IMR-90 (cell line): ENCODE data around the gene CTCFL. TPM values are rescaled to one million over a fixed set of nuclear protein-coding genes. Genes with fewer than 3 reads are reported as not detected.

Experiments used
- ATAC-seq: fragments of 200-7000 bp; cut with Tn5 transposase; 2 replicates; pipeline ENCODE4 v1.9.1; 2020; ENCODE audit warnings: low read depth, mild to moderate bottlenecking, moderate library complexity
- BruUV-seq: library from RNA; stranded (reverse); fragments of 400-500 nt; replicated peaks from 2 replicates; lab custom pipeline; 2021; lab: Mats Ljungman, UMichigan
- CTCF ChIA-PET: fragments of 300-600 bp; formaldehyde crosslinking; extraction: SDS; loops from one replicate; lab custom pipeline; 2021; ENCODE audit warnings: antibody characterized with exemption; lab: Yijun Ruan, JAX
- POLR2A ChIA-PET: fragments of 300-600 bp; sonication (Branson Sonifier 250); formaldehyde crosslinking; loops from one replicate; lab custom pipeline; 2022; ENCODE audit warnings: antibody characterized with exemption; ENCODE audit not compliant: unreplicated experiment; lab: Charles Lee
- DNase-seq: peaks from one replicate; pipeline ENCODE4 v3.0.0; 2013
- H2AFZ ChIP-seq: replicated peaks from 2 replicates; pipeline ENCODE3; 2013; ENCODE audit warnings: low read length, mild to moderate bottlenecking; ENCODE audit not compliant: poor library complexity
- H2AK5ac ChIP-seq: 2 replicates; pipeline ENCODE4 v1.6.1; 2013; ENCODE audit warnings: low read depth, low read length, inconsistent platforms
- H2AK9ac ChIP-seq: replicated peaks from 2 replicates; pipeline ENCODE3; 2013; ENCODE audit warnings: mild to moderate bottlenecking, low read depth, low read length, moderate library complexity; ENCODE audit not compliant: poor library complexity
- H2BK120ac ChIP-seq: 2 replicates; pipeline ENCODE4 v1.6.1; 2013; ENCODE audit warnings: low read depth, low read length, inconsistent platforms
- H2BK15ac ChIP-seq: 3 replicates; pipeline ENCODE4 v1.6.1; 2013; ENCODE audit warnings: low read depth, low read length, inconsistent platforms
- H2BK20ac ChIP-seq: 2 replicates; pipeline ENCODE4 v1.6.1; 2013; ENCODE audit warnings: low read depth, mild to moderate bottlenecking, inconsistent platforms, low read length, moderate library complexity
- H2BK5ac ChIP-seq: 2 replicates; pipeline ENCODE4 v1.6.1; 2013; ENCODE audit warnings: mild to moderate bottlenecking, low read depth, low read length, inconsistent platforms; ENCODE audit not compliant: poor library complexity, severe bottlenecking
- H3K14ac ChIP-seq: replicated peaks from 2 replicates; pipeline ENCODE4 v1.6.1; 2013; ENCODE audit warnings: low read depth, low read length, inconsistent platforms
- H3K18ac ChIP-seq: 2 replicates; pipeline ENCODE4 v1.6.1; 2013; ENCODE audit warnings: low read depth, low read length, control low read depth
- H3K23ac ChIP-seq: 2 replicates; pipeline ENCODE4 v1.6.1; 2013; ENCODE audit warnings: low read depth, low read length, inconsistent platforms
- H3K27ac ChIP-seq: 2 replicates; pipeline ENCODE4 v1.5.1; 2013; ENCODE audit warnings: mild to moderate bottlenecking, control low read depth, low read length; ENCODE audit not compliant: insufficient read depth
- H3K27me3 ChIP-seq: 2 replicates; pipeline ENCODE4 v1.6.1; 2013; ENCODE audit warnings: low read length; ENCODE audit not compliant: control insufficient read depth, insufficient read depth
- H3K36me3 ChIP-seq: 2 replicates; pipeline ENCODE4 v1.6.1; 2013; ENCODE audit warnings: low read length, mixed read lengths; ENCODE audit not compliant: control insufficient read depth, insufficient read depth
- H3K4ac ChIP-seq: 2 replicates; pipeline ENCODE4 v1.6.1; 2013; ENCODE audit warnings: low read depth, low read length, inconsistent platforms
- H3K4me1 ChIP-seq: 2 replicates; pipeline ENCODE4 v1.6.1; 2013; ENCODE audit warnings: low read length, mixed read lengths; ENCODE audit not compliant: control insufficient read depth, insufficient read depth
- H3K4me2 ChIP-seq: 2 replicates; pipeline ENCODE4 v1.6.1; 2013; ENCODE audit warnings: low read depth, mild to moderate bottlenecking, control low read depth, low read length, moderate library complexity
- H3K4me3 ChIP-seq: 2 replicates; pipeline ENCODE4 v1.5.1; 2013; ENCODE audit warnings: low read depth, mild to moderate bottlenecking, control low read depth, low read length, moderate library complexity; ENCODE audit not compliant: insufficient read depth
- H3K56ac ChIP-seq: 2 replicates; pipeline ENCODE4 v1.6.1; 2013; ENCODE audit warnings: low read length, inconsistent platforms; ENCODE audit not compliant: insufficient read depth; ENCODE audit errors: extremely low read depth
- H3K79me1 ChIP-seq, 2 experiments: 2 replicates each; pipeline ENCODE4 v1.6.1; 2013; ENCODE audit warnings: low read length in 2 of 2, inconsistent platforms in 1 of 2, low read depth in 1 of 2
- H3K9ac ChIP-seq: 2 replicates; pipeline ENCODE4 v1.6.1; 2013; ENCODE audit warnings: low read depth, low read length, control low read depth
- H3K9me1 ChIP-seq: 2 replicates; pipeline ENCODE4 v1.6.1; 2013; ENCODE audit warnings: low read length, inconsistent platforms; ENCODE audit not compliant: insufficient read depth
- H3K9me3 ChIP-seq: 2 replicates; pipeline ENCODE4 v1.6.1; 2013; ENCODE audit warnings: low read length; ENCODE audit not compliant: control insufficient read depth, insufficient read depth
- H4K20me1 ChIP-seq: 2 replicates; pipeline ENCODE4 v1.6.1; 2013; ENCODE audit warnings: low read length, inconsistent platforms; ENCODE audit not compliant: insufficient read depth
- H4K5ac ChIP-seq: 2 replicates; pipeline ENCODE4 v1.6.1; 2013; ENCODE audit warnings: mild to moderate bottlenecking, low read depth, low read length, control low read depth
- H4K8ac ChIP-seq, 2 experiments: 2 replicates each; pipeline ENCODE4 v1.6.1; 2013; ENCODE audit warnings: low read depth in 2 of 2, low read length in 2 of 2, control low read depth in 1 of 2, inconsistent platforms in 1 of 2
- H4K91ac ChIP-seq: 2 replicates; pipeline ENCODE4 v1.6.1; 2013; ENCODE audit warnings: low read depth, low read length, inconsistent platforms; ENCODE audit not compliant: insufficient read depth
- FOS ChIP-seq: fragments of 150-350 bp; IDR thresholded peaks from 2 replicates; pipeline ENCODE4 v1.6.1; 2016; ENCODE audit warnings: low read depth, low read length
- RAD21 ChIP-seq: IDR thresholded peaks from 2 replicates; pipeline ENCODE4 v1.6.1; 2012; ENCODE audit warnings: low read length, improper control_type of control experiment
- WGBS, 2 experiments: methylation state at CpG; one replicate each; pipeline versions ENCODE4 v1.1.5 to v1.1.7; 2013; ENCODE audit warnings: missing lambda C conversion rate in 2 of 2; ENCODE audit not compliant: insufficient read length in 1 of 2; ENCODE audit errors: extremely low coverage in 2 of 2; 5-methylcytosine and 5-hydroxymethylcytosine counted together
- dilution Hi-C: fragments of 300-500 bp; cut with HindIII; formaldehyde crosslinking; loops from one replicate; pipeline ENCODE4 v1.14.3; 2018; ENCODE audit warnings: low sequenced_read_pairs; ENCODE audit not compliant: unreplicated experiment
- in situ Hi-C: fragments of 300-500 bp; cut with MboI; formaldehyde crosslinking; loops from 3 replicates; pipeline ENCODE4 v1.14.3; 2019; ENCODE audit warnings: low sequenced_read_pairs, inconsistent platforms, mixed read lengths
- intact Hi-C: fragments of 100-400 bp; cut with micrococcal nuclease; formaldehyde crosslinking; loops from 2 replicates; pipeline ENCODE4 v1.10.0; 2022
- polyA plus RNA-seq, 3 experiments: library from polyadenylated mRNA; depleted of rRNA; stranded (reverse); fragments of >200 nt; gene quantifications; 2 replicates each; pipeline ENCODE4 v1.2.3, GENCODE V29; 2012; ENCODE audit warnings: low replicate concordance in 1 of 3
- total RNA-seq: library from RNA; depleted of rRNA; stranded (reverse); fragments of >200 nt; gene quantifications from 2 replicates; pipeline ENCODE4 v1.2.3, GENCODE V29; 2012

Gene CTCFL
- total and polyA plus RNA-seq, 2 of the 4 experiments (the other 2 are of a cell fraction): not detected

DNA sequence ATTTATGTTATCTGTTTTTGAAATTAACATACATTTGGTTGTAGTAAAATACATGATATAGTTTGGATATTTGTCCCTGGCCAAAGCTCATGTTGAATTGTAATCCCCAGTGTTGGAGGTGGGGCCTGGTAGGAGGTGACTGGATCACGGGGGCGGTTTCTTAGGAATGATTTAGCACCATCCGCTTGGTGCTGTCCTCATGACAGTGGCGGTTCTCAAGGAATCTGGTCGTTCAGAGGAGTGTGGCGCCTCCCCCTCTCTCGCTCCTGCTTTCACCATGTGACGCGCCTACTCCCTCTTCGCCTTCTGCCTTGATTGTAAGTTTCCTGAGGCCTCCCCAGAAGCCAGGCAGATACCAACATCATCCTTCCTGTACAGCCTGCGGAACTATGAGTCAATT lies 29.0 kb downstream of the CTCFL start:
- Histone ChIP-seq H2BK20ac (no peak overlapping the region), H3K27ac (no peak overlapping the region), H3K9me3 (no peaks in the 10 kb centered on the region), H4K5ac (no peak overlapping the region), H2BK15ac (no peak overlapping the region), H3K23ac (no peak overlapping the region), H2AFZ (no peak overlapping the region), H2AK5ac (no peak overlapping the region), H4K8ac (no peak overlapping the region), H3K36me3 (no peaks in the 10 kb centered on the region), H3K79me1 (no peaks in the 10 kb centered on the region), H3K4ac (no peak overlapping the region), H2AK9ac (no peak overlapping the region), H3K18ac (no peak overlapping the region), H2BK120ac (no peak overlapping the region), H3K4me1 (no peaks in the 10 kb centered on the region), H2BK5ac (no peak overlapping the region), H4K20me1 (no peaks in the 10 kb centered on the region), H3K9me1 (no peaks in the 10 kb centered on the region), H3K14ac (no peak overlapping the region), H3K4me2 (no peak overlapping the region), H3K27me3 (peaks cover 5% of the 10 kb centered on the region), H4K91ac (no peak overlapping the region), H3K4me3 (no peak overlapping the region), H3K56ac (no peak overlapping the region), H3K9ac (no peak overlapping the region)
- DNase-seq (no peak), ATAC-seq (no peak)
- intact Hi-C loops: loop anchor here (1.0 to 5.0 kb wide), 2 partner anchors 115 to 404 kb away; no protein-coding TSS in a partner anchor
- dilution Hi-C loops: no loop called here
- no TSS peak for BruUV-seq
- TF ChIP-seq RAD21 (no peak), FOS (no peak)
- in situ Hi-C loops: loop anchor here (5.0 kb wide), 1 partner anchor 109 kb away; no protein-coding TSS in a partner anchor
- POLR2A ChIA-PET: no interaction called here
- CTCF ChIA-PET: interaction anchor here (0.6 to 1.4 kb wide), 4 partner anchors 68 to 116 kb away, joined by 4 to 10 read pairs (median 5); no protein-coding TSS in a partner anchor
- WGBS, 2 experiments: 73% methylated on average over 4 of the region's 11 CpGs; no CpG with 5 or more reads in 1 of the 2 experiments
